Lung (tissue), 12 donors: Measurements from ENCODE around the gene DNMBP. TPM values are rescaled to one million over a fixed set of nuclear protein-coding genes. Genes with fewer than 3 reads are reported as not detected.

Experiments
- ATAC-seq: fragments of 200-7000 bp; cut with Tn5 transposase; one replicate; pipeline ENCODE4 v1.9.1; 2020; ENCODE audit warnings: moderate number of reproducible peaks; ENCODE audit not compliant: insufficient read depth, low FRiP score
- DNase-seq, 3 donors: peaks; one replicate each; pipeline ENCODE4 v3.0.0-alpha.2; 2013 to 2017
- H3K27ac ChIP-seq, 2 donors: one replicate each; pipeline ENCODE4 v1.5.1; 2013; ENCODE audit warnings: mild to moderate bottlenecking in 2 of 2, moderate library complexity in 2 of 2, control low read depth in 1 of 2, inconsistent platforms in 1 of 2, low read depth in 1 of 2, low read length in 1 of 2
- H3K27me3 ChIP-seq, 3 donors: one replicate each; pipeline ENCODE4 v1.5.1; 2013; ENCODE audit warnings: low read length in 2 of 3; ENCODE audit not compliant: control insufficient read depth in 3 of 3, insufficient read depth in 3 of 3
- H3K36me3 ChIP-seq, 4 donors: one replicate each; pipeline ENCODE4 v1.5.1; 2013; ENCODE audit warnings: low read length in 4 of 4, mild to moderate bottlenecking in 1 of 4, moderate library complexity in 1 of 4; ENCODE audit not compliant: control insufficient read depth in 4 of 4, insufficient read depth in 4 of 4
- H3K4me1 ChIP-seq, 5 donors: one replicate each; pipeline ENCODE4 v1.5.1; 2013; ENCODE audit warnings: low read length in 5 of 5, mild to moderate bottlenecking in 2 of 5, moderate library complexity in 1 of 5; ENCODE audit not compliant: control insufficient read depth in 5 of 5, insufficient read depth in 5 of 5
- H3K4me3 ChIP-seq: one replicate; pipeline ENCODE4 v1.5.1; 2013; ENCODE audit warnings: mild to moderate bottlenecking, control low read depth, moderate library complexity
- H3K9ac ChIP-seq, 2 donors: one replicate each; pipeline ENCODE4 v1.5.1; 2013; ENCODE audit warnings: low read length in 2 of 2, control low read depth in 1 of 2; ENCODE audit not compliant: insufficient read depth in 1 of 2
- H3K9me3 ChIP-seq, 4 donors: one replicate each; pipeline ENCODE4 v1.5.1; 2013; ENCODE audit warnings: low read length in 3 of 4, mild to moderate bottlenecking in 1 of 4, moderate library complexity in 1 of 4; ENCODE audit not compliant: control insufficient read depth in 4 of 4, insufficient read depth in 3 of 4
- CTCF ChIP-seq: IDR thresholded peaks from 2 replicates; pipeline ENCODE4 v1.5.1; 2012; ENCODE audit warnings: mild to moderate bottlenecking; ENCODE audit errors: control extremely low read depth, extremely low read depth
- WGBS, 2 donors: extraction: QIAGEN DNeasy Blood & Tissue Kit; methylation state at CpG; one replicate each; pipeline ENCODE4 v1.1.7; 2013; 5-methylcytosine and 5-hydroxymethylcytosine counted together
- polyA plus RNA-seq, 2 donors: library from polyadenylated mRNA; stranded (reverse); fragments of 200-250 nt; gene quantifications; one replicate each; pipeline ENCODE4 v1.2.1, GENCODE V29; 2013
- total RNA-seq, 2 donors: library from RNA; depleted of rRNA in 1 of 2; stranded (reverse); fragments of >200 nt in 1 of 2; gene quantifications; one replicate each; pipeline ENCODE4 v1.2.1, GENCODE V29; 2014 to 2021
- donor health status: control.
- donor health status: control.
- donor health status: Bipolar disorder and iron deficiency.
- donor health status: healthy.
- donor health status: DM: yes; HTN: yes; CAD: no.

DNMBP gene
- total and polyA plus RNA-seq, 4 donors: 6.5 to 31.0 (median 12.5) TPM

DNA sequence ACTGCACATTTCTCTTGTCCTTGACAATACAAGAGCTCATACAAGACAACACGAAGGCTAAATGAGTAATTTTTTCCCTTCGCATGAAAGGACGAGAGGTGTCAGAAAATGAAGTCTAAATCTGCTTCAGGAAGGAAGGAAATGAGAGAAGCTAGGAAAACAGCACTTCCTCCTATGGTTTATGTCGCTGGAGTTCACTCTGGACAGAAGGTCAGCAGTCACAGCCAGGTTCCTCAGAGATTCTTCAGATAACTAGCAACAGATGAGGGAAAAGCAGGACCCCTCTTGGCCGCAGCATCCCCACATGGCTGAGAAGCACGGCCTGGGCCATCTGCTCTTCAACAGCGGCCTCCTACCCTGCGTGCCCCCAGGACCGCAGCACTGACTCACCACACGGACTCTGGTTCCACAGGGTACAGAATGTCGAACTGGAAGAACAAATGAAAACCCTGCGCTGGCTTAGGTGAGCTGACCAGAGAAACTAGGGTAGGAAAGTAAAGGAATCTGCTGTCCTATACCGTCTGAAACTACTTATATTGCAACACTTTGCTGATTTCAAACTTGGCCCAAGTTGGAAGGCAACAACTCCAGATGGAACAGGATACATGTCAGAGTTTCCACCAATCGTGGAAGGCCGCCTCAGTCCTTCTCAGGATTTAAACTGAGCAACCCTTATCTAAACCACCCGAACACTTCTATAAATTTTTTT lies 26.3 kb downstream of the DNMBP start:
- Histone ChIP-seq H3K36me3 (no peaks in the 10 kb centered on the region), H3K4me1 (peaks cover 12 to 59% (median 22%) of the 10 kb centered on the region in 5 donors), H3K4me3 (no peak overlapping the region), H3K27me3 (no peaks in the 10 kb centered on the region), H3K27ac (peak overlapping the region; percentile 59 to 79), H3K9me3 (no peaks in the 10 kb centered on the region), H3K9ac (peak overlapping the region in 1 of 2 donors; percentile 34)
- TF ChIP-seq CTCF: no peak
- ATAC-seq (peak; percentile 44), DNase-seq (peak; percentile 61 to 94 (median 89))
- WGBS, 2 donors: 52 to 55% methylated on average over 16 of the region's 16 CpGs

GRCh38 chr10:99982728-99983127 lies 27.0 kb downstream of the DNMBP start:
- Histone ChIP-seq H3K4me3 (no peak overlapping the region), H3K9ac (no peak overlapping the region), H3K4me1 (peaks cover 12 to 66% (median 22%) of the 10 kb centered on the region in 5 donors), H3K9me3 (no peaks in the 10 kb centered on the region), H3K36me3 (no peaks in the 10 kb centered on the region), H3K27me3 (no peaks in the 10 kb centered on the region), H3K27ac (peak overlapping the region; percentile 59 to 70)
- 92 to 94% methylated on average over 5 of the region's 5 CpGs for WGBS, 2 donors
- DNase-seq: no peak
- no peak for ATAC-seq
- TF ChIP-seq CTCF: no peak

DNA sequence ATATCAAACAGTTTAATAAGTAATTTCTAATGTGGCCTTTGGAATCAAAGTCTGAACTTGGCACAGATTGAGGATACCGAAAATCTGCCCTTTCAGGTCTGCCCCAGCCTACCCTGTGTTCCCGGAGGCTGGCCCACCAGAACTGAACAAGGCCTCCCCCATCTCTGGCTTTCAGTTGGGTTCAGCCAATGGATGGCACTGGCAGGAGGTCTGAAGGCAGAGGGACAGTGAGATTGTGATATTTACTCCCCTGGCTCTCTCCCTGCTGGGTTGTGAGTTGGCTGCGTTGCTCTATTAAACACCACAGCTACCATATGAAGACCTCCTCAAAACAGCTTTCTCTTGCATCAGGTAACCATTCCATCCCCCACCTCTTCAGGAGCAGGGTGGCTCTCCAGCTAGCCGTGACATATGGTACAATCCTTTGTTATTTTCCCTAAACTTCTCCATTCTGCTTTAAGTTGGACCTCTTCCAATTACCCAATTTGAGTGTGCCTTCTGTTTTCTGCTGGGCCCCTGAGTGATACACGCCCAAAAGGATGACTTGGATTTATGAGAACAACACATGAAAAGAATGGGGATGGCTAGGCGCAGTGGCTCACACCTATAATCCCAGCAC lies 28.1 kb downstream of the DNMBP start:
- H3K9me3 ChIP-seq: no peaks in the 10 kb centered on the region
- H3K4me1 ChIP-seq: peaks cover 12 to 76% (median 25%) of the 10 kb centered on the region in 5 donors
- no peak for TF ChIP-seq CTCF
- ATAC-seq: no peak
- H3K9ac ChIP-seq: peak overlapping the region in 1 of 2 donors; percentile 36
- 71 to 82% methylated on average over 6 of the region's 6 CpGs for WGBS, 2 donors
- H3K36me3 ChIP-seq: no peaks in the 10 kb centered on the region
- DNase-seq: peak in 1 of 3 donors; percentile 44
- H3K27ac ChIP-seq: no peak overlapping the region
- no peaks in the 10 kb centered on the region for H3K27me3 ChIP-seq
- no peak overlapping the region for H3K4me3 ChIP-seq
